Hematopoietic multipotent progenitor cell treated with erythropoietin and hydrocortisone succinate and interleukin-3 and kit ligand, for 4 days (in vitro differentiated cells): ENCODE data around the gene PTCHD4.
"Not testable (repeated sequence)": the region's sequence is repeated elsewhere in the genome, so short reads cannot be mapped to it uniquely, and the experiment has no call there.

ENCODE experiments used
- DNase-seq: peaks from one replicate; pipeline ENCODE4 v3.0.0-alpha.2; 2015

The PTCHD4 gene

DNA sequence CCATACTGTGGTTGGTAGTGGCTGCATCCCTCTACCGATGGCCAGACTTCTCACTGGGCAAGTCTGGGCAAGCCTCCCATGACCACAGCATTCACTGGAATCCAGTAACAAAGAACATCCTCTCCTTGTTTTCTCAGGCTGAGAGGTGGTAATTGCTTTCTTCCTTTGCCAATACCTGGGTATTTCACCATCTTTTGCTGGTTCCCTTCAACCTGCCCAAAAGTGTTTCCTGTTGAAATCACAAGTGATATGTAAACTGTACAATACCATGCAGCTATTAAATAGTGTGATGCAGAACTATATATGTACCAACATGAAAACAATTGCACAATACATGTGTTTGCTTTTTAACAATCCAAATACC is at the start of gene PTCHD4:
TSS of gene PTCHD4 (minus strand) at position 55 of the 364 bp plus-strand sequence. CDS start 42,240 bp downstream, outside the sequence.
- no peak for DNase-seq

DNA sequence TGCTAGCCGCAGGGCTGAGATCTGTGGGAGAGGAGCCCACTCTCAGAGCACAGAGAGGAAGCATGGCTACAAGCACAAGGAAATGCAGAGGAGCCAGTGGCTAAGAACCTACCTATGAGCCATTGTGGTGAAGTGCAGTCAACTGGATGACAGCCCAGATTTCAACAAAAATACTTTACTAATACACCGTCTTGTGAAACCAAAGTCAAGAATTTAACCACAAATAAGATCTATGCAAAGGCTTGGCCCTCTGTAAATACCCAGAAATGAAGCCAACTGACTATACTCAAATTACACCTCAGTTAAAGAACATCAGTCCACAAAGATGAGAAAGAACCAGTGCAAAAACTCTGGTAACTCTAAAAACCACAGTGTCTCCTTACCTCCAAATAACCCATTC is 40.1 kb upstream of the PTCHD4 start:
- DNase-seq, result no peak

DNA sequence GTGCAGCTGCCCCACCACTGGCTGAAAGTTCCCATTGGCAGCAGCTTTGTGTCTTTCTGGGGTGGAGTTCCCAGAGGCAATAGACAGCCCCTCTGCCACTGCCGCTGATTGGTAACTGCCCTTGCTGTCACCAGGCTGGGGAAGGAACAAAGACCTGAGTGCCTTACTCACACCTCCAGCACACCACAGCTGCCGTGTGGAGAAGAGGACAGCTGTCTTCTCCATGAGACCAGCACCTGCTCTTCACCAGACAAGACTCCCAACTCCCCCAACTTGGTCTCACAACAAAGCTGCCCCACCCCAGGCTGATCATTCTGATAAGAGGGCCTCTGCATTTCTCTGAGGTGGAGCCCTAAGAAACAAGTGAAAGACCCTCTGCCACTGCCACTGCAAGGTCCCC is 39.7 kb upstream of the PTCHD4 start:
- no peak for DNase-seq

DNA sequence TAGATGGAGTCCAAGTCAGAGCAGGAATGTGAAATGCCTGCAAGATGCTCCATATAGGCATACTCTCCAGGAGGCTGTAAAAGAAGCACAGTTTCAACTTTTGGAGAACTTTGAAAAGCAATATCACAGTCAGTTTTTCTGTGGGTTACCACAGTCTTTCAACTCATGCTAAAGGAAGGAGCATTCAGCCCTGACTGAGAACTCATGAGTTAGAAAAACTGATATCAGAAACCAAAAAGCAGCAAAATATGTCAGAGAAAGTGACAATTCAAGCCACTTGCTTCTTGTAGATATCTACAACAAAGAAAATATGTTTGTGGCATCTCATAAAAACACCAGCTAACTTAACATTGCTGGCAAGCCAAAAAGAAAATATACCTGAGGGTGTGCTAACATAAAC is 36.1 kb upstream of the PTCHD4 start:
- DNase-seq, result peak; percentile 6

DNA sequence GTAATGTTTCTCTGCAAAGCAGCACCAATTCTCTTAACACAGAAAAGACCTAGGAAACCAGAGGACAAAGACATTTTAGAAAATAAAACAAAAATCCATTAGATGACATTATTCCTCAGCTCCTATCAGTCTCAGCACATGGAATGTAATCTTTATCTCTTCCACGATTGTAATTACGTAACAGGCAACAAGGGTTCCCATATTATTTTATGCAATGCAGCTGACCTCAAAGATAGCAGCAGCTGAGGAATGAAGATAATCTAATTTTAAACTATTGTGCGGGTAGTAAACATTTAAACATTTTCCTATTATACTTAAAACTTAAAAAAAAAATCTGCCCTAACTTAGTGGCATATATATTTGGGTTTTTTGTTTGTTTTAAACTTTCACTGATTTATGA is 33.0 kb upstream of the PTCHD4 start:
- peak; percentile 18 for DNase-seq

DNA sequence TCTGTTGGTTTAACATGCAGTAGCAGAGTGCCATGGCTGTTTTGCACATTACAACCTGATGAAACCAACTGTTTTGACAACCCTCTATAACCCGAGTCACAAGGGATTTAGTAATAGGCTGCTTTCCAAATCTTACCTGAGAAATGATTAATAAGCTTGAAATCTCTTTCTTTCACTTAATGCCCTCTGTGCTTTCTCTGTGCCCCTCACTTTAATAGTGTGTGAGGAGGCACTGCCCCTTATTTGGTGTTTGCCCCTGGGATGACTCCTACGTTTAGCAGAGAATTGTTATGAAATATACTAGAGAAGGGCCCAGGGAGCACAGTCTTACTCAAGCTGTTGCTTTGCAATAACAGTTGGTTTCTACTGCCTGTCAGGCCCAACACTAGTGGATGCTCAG is 31.0 kb upstream of the PTCHD4 start:
- no peak for DNase-seq

DNA sequence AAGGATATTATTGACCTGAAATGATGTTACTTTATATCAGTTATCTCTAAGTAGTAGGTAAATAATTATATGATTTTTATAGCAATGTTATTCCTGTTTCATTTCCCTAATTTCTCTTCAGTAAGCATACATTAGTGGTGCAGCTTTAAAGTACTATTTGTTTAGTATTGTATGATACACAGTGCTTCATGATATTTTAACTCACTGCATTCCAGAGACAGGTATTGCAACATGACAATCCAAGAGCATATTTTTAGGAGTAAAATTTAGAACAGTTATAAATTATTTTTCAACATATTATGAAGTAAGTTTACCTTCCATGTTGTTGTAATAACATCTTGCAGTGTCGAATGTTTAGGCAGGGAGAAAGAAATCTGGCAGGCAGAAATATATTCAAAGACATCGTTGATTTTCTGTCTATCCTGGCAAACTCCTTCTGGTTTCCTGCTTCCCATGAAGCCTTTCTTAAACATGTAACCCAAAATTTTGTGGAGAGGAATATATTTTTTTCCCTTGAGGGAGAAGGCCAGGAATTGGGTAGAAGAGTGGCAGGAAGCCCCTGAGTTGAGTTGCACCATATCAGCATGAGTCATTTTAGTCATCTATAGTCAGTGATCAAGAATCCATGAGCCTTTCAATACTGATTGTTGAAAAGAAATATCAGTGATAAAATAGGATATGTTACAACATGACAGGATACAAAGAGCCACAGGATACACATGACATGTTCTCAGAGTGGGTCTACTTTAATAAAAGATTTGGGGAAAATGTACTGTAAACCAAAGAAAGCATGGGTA is 29.0 kb upstream of the PTCHD4 start:
- no peak for DNase-seq

DNA sequence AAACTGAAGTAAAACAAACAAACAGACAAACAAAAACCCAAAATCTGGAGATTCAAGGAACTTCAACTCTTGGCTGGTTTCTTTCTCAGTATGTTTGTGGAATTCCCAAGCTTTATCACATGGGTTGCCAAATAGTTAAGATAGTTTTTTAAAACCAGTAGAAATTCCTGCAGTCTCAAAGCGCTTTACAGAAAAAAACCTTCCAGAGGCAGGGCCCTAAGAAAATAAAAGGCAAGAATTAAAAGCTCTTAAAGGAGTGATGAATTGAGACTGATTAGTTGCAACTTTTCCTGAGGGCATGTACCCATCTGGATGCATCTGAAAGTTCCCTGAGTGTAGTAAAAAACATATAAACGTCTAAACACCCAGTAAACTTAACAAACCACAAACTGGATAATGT is 25.9 kb upstream of the PTCHD4 start:
- no peak for DNase-seq

DNA sequence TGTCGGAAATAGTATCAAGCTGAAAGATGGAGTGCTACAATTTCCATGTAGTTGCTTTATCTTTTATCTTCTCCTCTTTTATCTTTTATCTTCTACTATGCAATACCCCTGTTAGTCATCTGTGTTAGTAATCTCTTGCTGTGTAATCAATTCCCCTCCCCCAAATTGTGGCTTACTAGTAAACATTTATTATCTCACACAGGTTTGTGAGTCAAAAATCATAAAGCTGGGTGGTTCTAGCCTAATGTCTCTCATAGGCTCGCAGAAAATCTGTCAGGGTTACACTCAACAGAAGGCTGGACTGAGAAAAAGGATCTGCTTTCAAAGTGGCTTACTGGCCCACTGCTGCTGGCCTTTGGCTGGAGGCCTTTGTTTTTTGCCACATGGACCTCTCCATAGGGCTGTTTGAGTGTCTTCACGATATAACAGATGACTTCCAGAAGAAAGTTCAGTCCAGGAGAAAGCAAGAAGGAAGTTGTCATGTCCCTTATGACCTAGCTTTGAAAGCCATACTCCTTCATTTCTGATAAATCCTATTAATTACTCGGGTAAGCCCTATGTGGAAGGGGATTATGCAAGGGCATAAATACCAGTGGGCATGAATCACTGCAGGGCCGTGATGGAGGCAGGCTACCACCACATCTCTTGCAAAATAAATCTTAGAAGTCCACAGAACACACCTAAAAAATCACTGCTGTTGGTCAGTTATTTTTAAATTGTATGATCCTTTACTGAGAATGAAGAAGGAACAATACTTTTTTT is 24.5 kb upstream of the PTCHD4 start:
- DNase-seq, result no peak

DNA sequence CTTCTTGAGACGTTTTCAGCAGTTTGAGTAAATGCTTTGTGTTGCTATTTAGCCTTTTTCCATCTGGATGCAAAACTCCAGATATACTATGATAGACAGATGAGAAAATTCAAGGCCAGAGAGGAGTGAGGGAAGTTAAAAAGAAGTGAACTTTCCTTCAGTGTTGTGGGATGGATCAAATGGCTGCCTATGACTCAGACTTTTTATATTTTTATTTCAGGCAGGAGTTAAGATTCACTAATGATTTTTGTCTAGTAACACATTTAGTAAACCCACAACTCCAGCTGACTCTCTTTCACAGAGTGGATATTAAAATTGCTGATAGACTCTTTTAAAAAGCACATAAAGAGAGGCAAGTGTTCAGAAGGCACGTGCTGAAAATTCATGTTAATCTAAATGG is 23.2 kb upstream of the PTCHD4 start:
- DNase-seq, result no peak

DNA sequence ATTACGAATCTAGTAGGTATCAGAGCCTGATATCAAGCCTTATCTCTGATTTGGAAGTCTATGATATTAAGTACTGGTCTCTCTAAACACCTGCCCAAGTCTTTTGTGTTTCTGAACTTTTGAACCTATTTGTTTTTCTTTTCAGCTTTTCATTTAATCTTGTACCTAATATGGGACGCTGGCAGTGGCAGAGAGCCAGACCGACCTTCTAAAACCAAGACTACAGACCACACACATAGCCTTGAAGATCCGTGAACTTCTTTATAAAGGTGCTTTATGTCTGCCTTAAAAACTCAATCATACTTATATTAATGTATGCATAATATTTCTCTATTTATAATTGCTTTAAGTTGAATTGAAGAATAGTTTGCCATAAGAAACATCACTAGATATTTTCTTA is 12.6 kb upstream of the PTCHD4 start:
- DNase-seq, result no peak

DNA sequence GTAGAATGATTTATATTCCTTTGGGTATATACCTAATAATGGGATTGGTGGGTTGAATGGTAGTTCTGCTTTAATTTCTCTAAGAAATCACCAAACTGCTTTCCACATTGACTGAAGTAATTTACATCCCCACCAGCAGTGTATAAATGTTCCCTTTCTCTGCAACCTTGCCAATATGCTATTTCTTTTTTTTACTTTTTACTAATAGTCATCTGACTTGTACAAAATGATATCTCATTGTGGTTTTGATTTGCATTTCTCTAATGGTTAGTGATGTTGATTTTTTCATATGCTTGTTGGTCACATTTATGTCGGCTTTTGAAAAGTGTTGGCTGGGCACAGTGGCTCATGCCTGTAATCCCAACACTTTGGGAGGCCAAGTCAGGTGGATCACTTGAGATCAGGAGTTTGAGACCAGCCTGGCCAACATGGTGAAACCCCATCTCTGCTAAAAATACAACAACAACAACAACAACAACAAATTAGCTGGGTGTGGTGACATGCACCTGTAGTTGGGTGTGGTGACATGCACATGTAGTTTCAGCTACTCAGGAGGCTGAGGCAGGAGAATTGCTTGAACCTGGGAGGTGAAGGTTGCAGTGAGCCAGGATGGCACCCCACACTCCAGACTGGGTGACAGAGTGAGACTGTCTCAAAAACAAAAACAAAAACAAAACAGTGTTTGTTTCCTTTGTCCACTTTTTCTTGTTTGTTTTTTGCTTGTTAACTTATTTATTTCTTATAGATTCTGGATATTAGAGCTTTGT is 11.2 kb upstream of the PTCHD4 start:
- DNase-seq, result not testable (repeated sequence)

DNA sequence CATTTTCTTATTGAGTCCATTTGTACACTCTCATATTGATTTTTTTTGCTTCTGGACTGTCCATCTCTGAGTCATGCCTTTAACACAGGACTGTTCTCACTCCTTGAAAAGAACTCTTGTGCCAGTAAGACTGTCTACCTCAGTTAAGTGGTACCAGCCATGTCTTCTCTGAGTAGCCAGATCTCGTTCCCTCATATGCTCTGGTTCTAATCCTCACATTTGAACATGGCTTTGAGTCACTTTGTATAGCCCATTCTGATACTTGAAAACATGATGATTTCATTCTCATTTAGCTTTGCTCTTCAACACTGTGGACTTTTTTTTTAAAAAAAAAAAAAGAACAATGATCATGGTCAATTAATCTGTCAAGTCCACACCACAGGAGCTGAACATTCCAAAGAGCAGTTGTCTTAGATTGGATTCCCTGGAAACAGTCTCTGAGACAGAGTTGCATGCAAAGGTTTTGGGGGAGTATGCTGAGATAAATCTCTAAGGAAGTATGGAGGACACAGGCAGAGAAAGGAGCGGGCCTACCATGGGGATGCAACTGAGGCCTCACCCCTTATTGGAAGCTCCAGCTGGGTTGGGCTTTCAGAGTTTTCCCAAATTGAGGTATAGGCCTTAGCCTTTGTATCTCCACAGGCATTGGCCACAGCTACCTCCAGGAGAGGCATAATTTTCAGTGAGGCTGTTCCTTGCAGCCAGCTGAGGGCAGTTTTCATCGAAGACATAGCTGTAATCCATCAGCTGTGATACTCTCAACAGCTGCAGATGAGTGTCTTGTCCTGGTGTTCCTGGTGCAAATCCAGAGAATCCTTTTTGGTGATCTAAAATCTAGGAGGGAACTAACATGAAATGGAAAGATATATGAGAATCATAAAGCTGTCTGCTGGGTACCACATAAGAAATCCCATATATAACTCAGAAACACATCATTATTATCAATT is 6.0 kb upstream of the PTCHD4 start:
- no peak for DNase-seq

DNA sequence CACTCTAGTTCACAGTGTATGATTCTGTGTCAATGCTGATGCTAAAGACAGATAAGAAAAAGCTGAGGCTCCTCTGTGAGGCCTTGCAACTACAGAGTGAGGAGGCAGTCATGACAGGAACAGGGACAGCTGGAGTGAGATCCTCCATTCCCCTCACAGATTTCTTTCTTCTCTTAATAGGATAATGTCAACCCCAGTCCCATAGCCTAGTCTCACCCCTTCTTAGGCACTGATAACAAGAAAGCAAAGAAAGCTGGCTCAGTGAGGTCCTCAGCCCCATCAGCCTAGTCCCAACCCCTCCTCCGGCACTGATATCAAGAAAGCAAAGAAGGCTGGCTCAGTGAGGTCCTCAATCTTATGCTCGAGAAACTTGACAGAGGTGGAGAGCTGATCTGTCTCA is 2.1 kb upstream of the PTCHD4 start:
- DNase-seq, result peak; percentile 7

DNA sequence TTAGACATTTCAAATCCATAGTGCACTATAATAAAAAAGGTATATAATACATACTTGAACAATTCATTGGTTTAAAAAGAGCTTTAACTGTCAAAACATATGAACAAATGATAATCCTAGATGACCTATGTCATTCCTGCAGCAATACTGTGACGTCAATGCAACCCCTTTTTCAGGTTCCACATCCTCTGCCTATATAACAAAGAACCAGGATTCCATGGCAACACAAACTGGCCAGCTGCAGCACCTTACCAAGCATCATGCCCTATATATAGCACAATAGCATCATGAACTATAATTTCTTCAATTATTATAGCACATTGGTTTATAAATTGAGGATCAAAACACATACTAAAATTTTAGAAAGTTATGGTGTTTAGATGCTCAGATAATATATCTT is 578 bp upstream of the PTCHD4 start:
- no peak for DNase-seq

DNA sequence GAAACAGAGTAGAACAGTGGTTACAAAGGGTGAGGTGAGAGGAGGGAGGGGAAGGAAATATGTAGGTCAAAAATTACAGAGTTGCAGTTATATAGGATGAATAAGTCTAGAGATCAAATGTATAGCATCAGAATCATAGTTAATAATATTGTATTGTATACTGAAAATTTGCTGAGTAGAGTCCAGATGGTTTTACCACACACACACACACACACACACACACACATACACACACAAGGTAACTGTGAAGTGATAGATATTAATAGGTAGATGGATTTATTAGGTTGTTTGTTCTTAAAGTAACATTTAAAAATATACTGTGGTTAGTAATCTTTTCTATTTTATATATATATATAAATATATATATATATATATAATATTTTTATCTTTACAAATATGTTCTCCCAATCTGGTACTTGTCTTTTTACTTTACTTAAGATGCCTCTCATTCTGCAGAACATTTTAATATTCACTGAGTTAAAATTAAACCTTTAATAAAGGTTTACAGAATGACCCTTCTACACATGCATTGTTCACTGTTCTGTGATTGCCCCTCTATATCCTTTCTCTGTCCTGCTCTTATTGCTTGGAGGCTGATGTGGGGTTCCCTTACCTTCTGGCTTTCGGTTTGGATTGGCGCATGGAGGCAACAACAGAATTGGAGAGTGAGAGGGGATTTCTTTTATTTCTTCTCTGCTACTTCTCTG is 408 bp downstream of the PTCHD4 start:
- DNase-seq, result no peak

DNA sequence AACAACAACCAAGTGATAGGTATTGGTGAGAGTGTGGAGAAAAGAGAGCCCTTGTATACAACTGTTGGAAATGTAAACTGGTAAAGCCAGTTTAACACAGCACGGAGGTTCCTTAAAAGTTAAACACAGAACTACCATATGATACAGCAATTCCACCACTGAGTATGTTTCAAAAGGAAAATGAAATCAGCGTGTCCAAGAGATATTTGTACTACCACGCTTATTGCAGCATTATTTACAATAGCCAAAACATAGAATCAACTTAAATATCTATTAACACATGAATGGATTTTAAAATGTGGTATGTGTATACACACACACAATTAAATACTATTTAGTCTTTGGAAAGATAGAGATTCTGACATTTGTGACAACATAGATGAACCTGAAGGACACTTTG is 1.1 kb downstream of the PTCHD4 start:
- DNase-seq, result no peak

DNA sequence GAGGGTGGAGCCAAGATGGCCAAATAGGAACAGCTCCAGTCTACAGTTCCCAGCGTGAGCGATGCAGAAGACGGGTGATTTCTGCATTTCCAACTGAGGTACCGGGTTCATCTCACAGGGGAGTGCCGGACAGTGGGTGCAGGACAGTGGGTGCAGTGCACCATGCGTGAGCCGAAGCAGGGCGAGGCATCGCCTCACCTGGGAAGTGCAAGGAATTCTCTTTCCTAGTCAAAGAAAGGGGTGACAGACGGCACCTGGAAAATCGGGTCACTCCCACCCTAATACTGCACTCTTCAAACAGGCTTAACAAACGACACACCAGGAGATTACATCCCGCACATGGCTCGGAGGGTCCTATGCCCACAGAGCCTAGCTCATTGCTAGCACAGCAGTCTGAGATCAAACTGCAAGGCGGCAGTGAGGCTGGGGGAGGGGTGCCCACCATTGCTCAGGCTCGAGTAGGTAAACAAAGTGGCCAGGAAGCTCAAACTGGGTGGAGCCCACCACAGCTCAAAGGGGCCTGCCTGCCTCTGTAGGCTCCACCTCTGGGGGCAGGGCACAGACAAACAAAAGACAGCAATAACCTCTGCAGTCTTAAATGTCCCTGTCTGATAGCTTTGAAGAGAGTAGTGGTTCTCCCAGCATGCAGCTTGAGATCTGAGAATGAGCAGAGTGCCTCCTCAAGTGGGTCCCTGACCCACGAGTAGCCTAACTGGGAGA is 8.4 kb downstream of the PTCHD4 start:
- DNase-seq, result not testable (repeated sequence)

DNA sequence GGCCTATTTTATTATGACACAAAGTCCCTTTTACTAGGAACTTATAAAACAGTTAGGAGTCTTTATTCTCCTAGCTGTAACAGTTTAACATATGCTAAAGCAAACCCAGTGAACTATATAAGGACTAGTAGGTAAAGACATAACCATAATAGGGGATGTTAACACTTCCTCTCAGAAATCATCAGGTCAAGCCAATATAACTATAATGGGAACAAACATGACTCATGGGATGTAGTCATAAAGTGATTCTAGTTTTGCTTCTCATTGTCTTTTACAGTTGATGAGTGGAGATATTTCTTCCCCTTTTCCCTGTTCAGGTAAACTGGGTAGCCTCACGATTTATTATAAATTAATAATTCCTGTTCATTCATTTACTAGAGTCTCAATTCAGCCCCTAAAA is 9.7 kb downstream of the PTCHD4 start:
- no peak for DNase-seq

DNA sequence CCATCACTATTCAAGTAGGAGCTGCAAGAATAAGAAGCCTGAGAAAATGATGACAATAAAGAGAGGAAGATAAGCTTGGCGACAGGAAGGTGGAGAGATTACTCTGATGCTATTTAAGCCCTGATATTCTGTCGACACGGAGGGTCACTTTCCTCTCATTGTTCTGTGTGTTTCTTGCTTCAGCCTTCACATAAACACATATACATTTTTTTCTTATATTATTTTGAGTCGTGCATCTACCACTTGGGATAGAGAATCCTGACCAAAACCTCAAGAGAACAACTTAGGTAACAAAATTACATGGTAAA is 10.5 kb downstream of the PTCHD4 start:
- DNase-seq, result no peak
